Activated CD4-positive, CD25-positive, alpha-beta regulatory T cell treated with anti-CD3 and anti-CD28 coated beads, Interleukin-2, amount 50 U/mL, for 72 hours (primary cell): ENCODE measurements around the gene DUOXA1.
"Not testable (repeated sequence)": the region's sequence is repeated elsewhere in the genome, so short reads cannot be mapped to it uniquely, and the experiment has no call there.

Experiments used
- DNase-seq: peaks from one replicate; pipeline ENCODE4 v3.0.0; 2021

DUOXA1 gene

GRCh38 chr15:45112143-45112590, 17.5 kb downstream of the DUOXA1 start:
- DNase-seq = no peak

- peak; percentile 26 for DNase-seq
Observed at GRCh38 chr15:45111390-45112142, 18.1 kb downstream of the DUOXA1 start.

- DNase-seq = peak; percentile 24
Observed at GRCh38 chr15:45110256-45110820, 19.3 kb downstream of the DUOXA1 start.

GRCh38 chr15:45107941-45108630, 21.6 kb downstream of the DUOXA1 start:
- no peak for DNase-seq

- DNase-seq = no peak
Observed at GRCh38 chr15:45106002-45106790, 23.5 kb downstream of the DUOXA1 start.

GRCh38 chr15:45105586-45105985, 24.1 kb downstream of the DUOXA1 start:
- DNase-seq = no peak

- not testable (repeated sequence) for DNase-seq
Observed at GRCh38 chr15:45104170-45104569, 25.5 kb downstream of the DUOXA1 start.

GRCh38 chr15:45102226-45102625, 27.5 kb downstream of the DUOXA1 start:
- DNase-seq = no peak

GRCh38 chr15:45101749-45102148, 27.9 kb downstream of the DUOXA1 start:
- no peak for DNase-seq

- DNase-seq = no peak
Observed at GRCh38 chr15:45100884-45101625, 28.6 kb downstream of the DUOXA1 start.

- no peak for DNase-seq
Observed at GRCh38 chr15:45099549-45100165, 30.0 kb downstream of the DUOXA1 start.

GRCh38 chr15:45097466-45097865, 32.2 kb downstream of the DUOXA1 start:
- DNase-seq = no peak

GRCh38 chr15:45095661-45096060, 34.0 kb downstream of the DUOXA1 start:
- DNase-seq = no peak

GRCh38 chr15:45094358-45094730, 35.3 kb downstream of the DUOXA1 start:
- no peak for DNase-seq

GRCh38 chr15:45093622-45094357, 35.9 kb downstream of the DUOXA1 start:
- no peak for DNase-seq

GRCh38 chr15:45093013-45093412, 36.7 kb downstream of the DUOXA1 start:
- DNase-seq = no peak

GRCh38 chr15:45091576-45091975, 38.1 kb downstream of the DUOXA1 start:
- no peak for DNase-seq

GRCh38 chr15:45091161-45091560, 38.5 kb downstream of the DUOXA1 start:
- DNase-seq = no peak

GRCh38 chr15:45089712-45090373, 39.8 kb downstream of the DUOXA1 start:
- no peak for DNase-seq

GRCh38 chr15:45088801-45089711, 40.6 kb downstream of the DUOXA1 start:
- DNase-seq = no peak
